ENCODE data around the gene AVPR1A. TPM values are rescaled to one million over a fixed set of nuclear protein-coding genes. Genes with fewer than 3 reads are reported as not detected.

The AVPR1A gene
- total and polyA plus RNA-seq, 10 of the 15 experiments (the other 5 are each of a cell fraction or from before 2014, with no cell fraction given), result 0.04 to 0.10 TPM; not detected in 8

- ChIA-PET CTCF (interaction anchor here (0.9 to 2.0 kb wide), 9 partner anchors 8 to 298 kb away, joined by 3 to 8 read pairs (median 4); no protein-coding TSS in a partner anchor), SMC1A (ENCODE audit: uncharacterized antibody, unreplicated experiment) (interaction anchor here (0.8 to 1.0 kb wide), 2 partner anchors 124 to 268 kb away, joined by 3 read pairs; no protein-coding TSS in a partner anchor), POLR2A (no interaction called here), RAD21 (ENCODE audit: unreplicated experiment) (interaction anchor here (0.7 to 1.0 kb wide), 2 partner anchors 22 to 649 kb away, joined by 3 to 5 read pairs; no protein-coding TSS in a partner anchor)
- Histone ChIP-seq H4K20me1 (ENCODE audit: control insufficient read depth, insufficient read depth) (no peaks in the 10 kb centered on the region), H3K4me3 (no peak overlapping the region), H3K27ac (ENCODE audit: control insufficient read depth, insufficient read depth) (no peak overlapping the region), H3K9ac (ENCODE audit: control insufficient read depth, insufficient read depth, low read length) (no peak overlapping the region), H3K27me3 (replicated peaks in 1 of 2; ENCODE audit: control insufficient read depth in 2 of 2, insufficient read depth in 2 of 2, low read length in 1 of 2) (peaks cover 10 to 11% of the 10 kb centered on the region in 2 experiments), H3K9me3 (replicated peaks; ENCODE audit: control insufficient read depth, insufficient read depth, low read length) (no peaks in the 10 kb centered on the region; the same call in 2 of the 3 replicates), H3K36me3 (ENCODE audit: control insufficient read depth in 2 of 2, insufficient read depth in 2 of 2, low read length in 1 of 2) (no peaks in the 10 kb centered on the region), H2AFZ (ENCODE audit: control insufficient read depth, low read depth, low read length) (no peak overlapping the region), H3K4me1 (ENCODE audit: control insufficient read depth, insufficient read depth, low read length) (no peaks in the 10 kb centered on the region), H3K4me2 (ENCODE audit: control insufficient read depth, insufficient read depth) (no peak overlapping the region), H3K79me2 (ENCODE audit: control insufficient read depth, insufficient read depth, low read length) (no peaks in the 10 kb centered on the region)
- no TSS peak for BruUV-seq (replicated peaks)
- intact Hi-C loops (cut with micrococcal nuclease; ENCODE audit: unreplicated experiment) (no loop called here), in situ Hi-C loops (cut with MboI) (no loop called here)
- DNase-seq (ENCODE audit: low read depth, low spot score) (no peak), FAIRE-seq (no peak), ATAC-seq (no peak; the same call in 2 of the 3 replicates)
- no peak for TF ChIP-seq BHLHE40 (IDR thresholded peaks at IDR 0.05; ENCODE audit: borderline replicate concordance in 1 of 2, low read depth in 2 of 2, low read length in 1 of 2)
- TF ChIP-seq YY1 (IDR thresholded peaks at IDR 0.05; ENCODE audit: low read depth, low read length), result no peak
- TF ChIP-seq SMAD5 (IDR thresholded peaks at IDR 0.05; ENCODE audit: low read depth), result no peak
- TF ChIP-seq CBX5 (IDR thresholded peaks at IDR 0.05; ENCODE audit: low read depth), result no peak
- no peak for TF ChIP-seq WRNIP1 (IDR thresholded peaks at IDR 0.05; ENCODE audit: borderline replicate concordance, low read depth, low read length)
- TF ChIP-seq CEBPZ (IDR thresholded peaks at IDR 0.05; ENCODE audit: low read depth, low read length), result no peak
- no peak for TF ChIP-seq FOXK2 (IDR thresholded peaks at IDR 0.05)
- 12% methylated on average over 7 of the region's 7 CpGs for WGBS (ENCODE audit: insufficient coverage, insufficient replicate concordance, low lambda C conversion rate, missing lambda C conversion rate)
Measured at GRCh38 chr12:63152321-63152700, 1.3 kb upstream of the AVPR1A start.
